Astrocyte (in vitro differentiated cells and primary cell): Measurements from ENCODE around the gene AZGP1. TPM values are rescaled to one million over a fixed set of nuclear protein-coding genes. Genes with fewer than 3 reads are reported as not detected.

Source experiments
- DNase-seq: peaks from one replicate; pipeline ENCODE4 v3.0.0-alpha.2; 2010; ENCODE audit warnings: low read depth
- FAIRE-seq: peaks from 2 replicates; lab custom pipeline; 2011; peaks lifted over from hg19 to GRCh38; lab: Jason Lieb, UNC
- H2AFZ ChIP-seq: 2 replicates; pipeline ENCODE4 v1.6.0; 2012; ENCODE audit warnings: low read depth, low read length, inconsistent platforms
- H3K27ac ChIP-seq: 2 replicates; pipeline ENCODE4 v1.5.1; 2011; ENCODE audit warnings: low read depth, low read length, inconsistent platforms
- H3K27me3 ChIP-seq: 2 replicates; pipeline ENCODE4 v1.6.0; 2011; ENCODE audit warnings: low read length, inconsistent platforms; ENCODE audit not compliant: insufficient read depth
- H3K36me3 ChIP-seq: 2 replicates; pipeline ENCODE4 v1.5.1; 2011; ENCODE audit warnings: low read length, inconsistent platforms; ENCODE audit not compliant: insufficient read depth
- H3K4me1 ChIP-seq: 2 replicates; pipeline ENCODE4 v1.5.1; 2011; ENCODE audit warnings: low read length, inconsistent platforms; ENCODE audit not compliant: insufficient read depth
- H3K4me2 ChIP-seq: 2 replicates; pipeline ENCODE4 v1.6.0; 2012; ENCODE audit warnings: low read length, inconsistent platforms
- H3K4me3 ChIP-seq: 2 replicates; pipeline ENCODE4 v1.5.1; 2011; ENCODE audit warnings: low read depth, mild to moderate bottlenecking, low read length, inconsistent platforms; ENCODE audit not compliant: insufficient read depth
- H3K79me2 ChIP-seq: 2 replicates; pipeline ENCODE4 v1.6.0; 2012; ENCODE audit warnings: mild to moderate bottlenecking, low read length, inconsistent platforms; ENCODE audit not compliant: insufficient read depth
- H3K9ac ChIP-seq: 2 replicates; pipeline ENCODE4 v1.6.0; 2012; ENCODE audit warnings: mild to moderate bottlenecking, low read length, inconsistent platforms
- H3K9me3 ChIP-seq: 2 replicates; pipeline ENCODE4 v1.5.1; 2012; ENCODE audit warnings: low read depth, mild to moderate bottlenecking, low read length, inconsistent platforms; ENCODE audit not compliant: insufficient read depth
- H4K20me1 ChIP-seq: 2 replicates; pipeline ENCODE4 v1.6.0; 2012; ENCODE audit warnings: low read length, inconsistent platforms; ENCODE audit not compliant: insufficient read depth
- H3K27ac Mint-ChIP-seq: one replicate; pipeline ENCODE4 v1.8.0; 2021; ENCODE audit warnings: mild to moderate bottlenecking, mixed read lengths; ENCODE audit not compliant: unreplicated experiment
- H3K27me3 Mint-ChIP-seq: one replicate; pipeline ENCODE4 v1.8.0; 2021; ENCODE audit warnings: low read depth, mixed read lengths; ENCODE audit not compliant: unreplicated experiment
- H3K36me3 Mint-ChIP-seq: one replicate; pipeline ENCODE4 v1.8.0; 2021; ENCODE audit warnings: low read depth, mixed read lengths; ENCODE audit not compliant: unreplicated experiment
- H3K4me1 Mint-ChIP-seq: one replicate; pipeline ENCODE4 v1.8.0; 2021; ENCODE audit warnings: low read depth, mixed read lengths; ENCODE audit not compliant: unreplicated experiment
- H3K4me3 Mint-ChIP-seq: one replicate; pipeline ENCODE4 v1.8.0; 2021; ENCODE audit warnings: mild to moderate bottlenecking, moderate library complexity, mixed read lengths; ENCODE audit not compliant: unreplicated experiment
- H3K9me3 Mint-ChIP-seq: one replicate; pipeline ENCODE4 v1.8.0; 2021; ENCODE audit warnings: mild to moderate bottlenecking, mixed read lengths; ENCODE audit not compliant: unreplicated experiment
- EZH2 ChIP-seq: IDR thresholded peaks from 2 replicates; pipeline ENCODE4 v1.6.1; 2012; ENCODE audit warnings: mild to moderate bottlenecking, low read length, inconsistent platforms; ENCODE audit not compliant: insufficient read depth
- total RNA-seq: library from RNA; stranded (reverse); gene quantifications from 2 replicates; pipeline ENCODE4 v1.2.1, GENCODE V29; 2021
- TF ChIP-seq, protein P1 (sequence below): IDR thresholded peaks from 2 replicates; pipeline ENCODE4 v1.5.1; 2011; ENCODE audit warnings: low read depth, mild to moderate bottlenecking, inconsistent platforms, low read length, moderate library complexity; ENCODE audit not compliant: insufficient read depth

Gene AZGP1
- total RNA-seq, 1 donor from 2014 or later, result not detected

GRCh38 chr7:99923200-99923599 is 52.6 kb downstream of the AZGP1 start:
- DNase-seq, result no peak
- Mint-ChIP-seq H3K36me3 (peaks cover 1% of the 10 kb centered on the region), H3K4me3 (no peak overlapping the region), H3K27me3 (peaks cover 3% of the 10 kb centered on the region), H3K9me3 (peaks cover 8% of the 10 kb centered on the region), H3K4me1 (no peaks in the 10 kb centered on the region), H3K27ac (no peak overlapping the region)
- Histone ChIP-seq H2AFZ (no peak overlapping the region), H3K4me3 (no peak overlapping the region), H3K36me3 (no peaks in the 10 kb centered on the region), H3K9ac (no peak overlapping the region), H3K9me3 (no peaks in the 10 kb centered on the region), H4K20me1 (peaks cover 2% of the 10 kb centered on the region), H3K4me1 (peaks cover 4% of the 10 kb centered on the region), H3K27me3 (peaks cover 5% of the 10 kb centered on the region), H3K27ac (no peak overlapping the region), H3K4me2 (no peak overlapping the region), H3K79me2 (peaks cover 14% of the 10 kb centered on the region)
- no peak for FAIRE-seq
- TF ChIP-seq, protein P1, sequence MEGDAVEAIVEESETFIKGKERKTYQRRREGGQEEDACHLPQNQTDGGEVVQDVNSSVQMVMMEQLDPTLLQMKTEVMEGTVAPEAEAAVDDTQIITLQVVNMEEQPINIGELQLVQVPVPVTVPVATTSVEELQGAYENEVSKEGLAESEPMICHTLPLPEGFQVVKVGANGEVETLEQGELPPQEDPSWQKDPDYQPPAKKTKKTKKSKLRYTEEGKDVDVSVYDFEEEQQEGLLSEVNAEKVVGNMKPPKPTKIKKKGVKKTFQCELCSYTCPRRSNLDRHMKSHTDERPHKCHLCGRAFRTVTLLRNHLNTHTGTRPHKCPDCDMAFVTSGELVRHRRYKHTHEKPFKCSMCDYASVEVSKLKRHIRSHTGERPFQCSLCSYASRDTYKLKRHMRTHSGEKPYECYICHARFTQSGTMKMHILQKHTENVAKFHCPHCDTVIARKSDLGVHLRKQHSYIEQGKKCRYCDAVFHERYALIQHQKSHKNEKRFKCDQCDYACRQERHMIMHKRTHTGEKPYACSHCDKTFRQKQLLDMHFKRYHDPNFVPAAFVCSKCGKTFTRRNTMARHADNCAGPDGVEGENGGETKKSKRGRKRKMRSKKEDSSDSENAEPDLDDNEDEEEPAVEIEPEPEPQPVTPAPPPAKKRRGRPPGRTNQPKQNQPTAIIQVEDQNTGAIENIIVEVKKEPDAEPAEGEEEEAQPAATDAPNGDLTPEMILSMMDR, result no peak
- no peak for TF ChIP-seq EZH2

- FAIRE-seq, result no peak
- DNase-seq, result no peak
Measured at GRCh38 chr7:99920149-99920548, 55.7 kb downstream of the AZGP1 start.

GRCh38 chr7:99919814-99920112 is 56.1 kb downstream of the AZGP1 start:
- Histone ChIP-seq H3K36me3 (no peaks in the 10 kb centered on the region), H3K79me2 (peaks cover 48% of the 10 kb centered on the region), H3K4me3 (peak overlapping the region; percentile 80), H3K27ac (peak overlapping the region; percentile 69), H3K27me3 (no peaks in the 10 kb centered on the region), H3K9ac (peak overlapping the region; percentile 91), H4K20me1 (peaks cover 35% of the 10 kb centered on the region), H2AFZ (peak overlapping the region; percentile 80), H3K4me1 (peaks cover 7% of the 10 kb centered on the region), H3K9me3 (no peaks in the 10 kb centered on the region), H3K4me2 (peak overlapping the region; percentile 86)
- H3K27ac Mint-ChIP-seq, result peak overlapping the region; percentile 22
- TF ChIP-seq, protein P1, result no peak
- no peak for TF ChIP-seq EZH2
- peak overlapping the region; percentile 87 for H3K4me3 Mint-ChIP-seq
- H3K4me1 Mint-ChIP-seq, result no peaks in the 10 kb centered on the region
- DNase-seq (no peak), FAIRE-seq (no peak)
- H3K27me3 Mint-ChIP-seq, result peaks cover 10% of the 10 kb centered on the region
- H3K36me3 Mint-ChIP-seq, result peaks cover 1% of the 10 kb centered on the region
- peaks cover 8% of the 10 kb centered on the region for H3K9me3 Mint-ChIP-seq

More at GRCh38 chr7:99920149-99920548, 55.7 kb downstream of the AZGP1 start:
- Mint-ChIP-seq H3K27ac (no peak overlapping the region), H3K9me3 (peaks cover 8% of the 10 kb centered on the region), H3K4me3 (peak overlapping the region; percentile 87), H3K36me3 (peaks cover 1% of the 10 kb centered on the region), H3K27me3 (peaks cover 10% of the 10 kb centered on the region), H3K4me1 (no peaks in the 10 kb centered on the region)
- TF ChIP-seq, protein P1, result no peak
- TF ChIP-seq EZH2, result no peak
- H3K27me3 ChIP-seq, result no peaks in the 10 kb centered on the region
- H3K9ac ChIP-seq, result peak overlapping the region; percentile 91
- H2AFZ ChIP-seq, result no peak overlapping the region
- no peaks in the 10 kb centered on the region for H3K36me3 ChIP-seq
- H3K4me1 ChIP-seq, result peaks cover 7% of the 10 kb centered on the region
- peak overlapping the region; percentile 86 for H3K4me2 ChIP-seq
- peak overlapping the region; percentile 80 for H3K4me3 ChIP-seq
- H3K9me3 ChIP-seq, result no peaks in the 10 kb centered on the region
- no peak overlapping the region for H3K27ac ChIP-seq
- H3K79me2 ChIP-seq, result peaks cover 44% of the 10 kb centered on the region
- H4K20me1 ChIP-seq, result peaks cover 31% of the 10 kb centered on the region
